T-cell (primary cell): ENCODE results near the gene BRF1. TPM values are rescaled to one million over a fixed set of nuclear protein-coding genes. Genes with fewer than 3 reads are reported as not detected.

Experiments used
- ATAC-seq, 4 experiments: fragments of 200-7000 bp in 3 of 4; fragments of 150-1000 bp in 1 of 4; cut with Tn5 transposase; replicated peaks in 1 of 4; 1 replicate in 3 of 4; 2 replicates in 1 of 4; pipeline ENCODE4 v1.10.0; 2021; ENCODE audit warnings: moderate library complexity in 3 of 4, mild to moderate bottlenecking in 2 of 4, moderate number of reproducible peaks in 1 of 4
- CTCF ChIA-PET, 2 donors: fragments of 300-600 bp; sonication (Branson Sonifier 250); formaldehyde crosslinking; loops; one replicate each; lab custom pipeline; 2022; ENCODE audit warnings: antibody characterized with exemption in 2 of 2; lab: Charles Lee
- POLR2A ChIA-PET, 2 donors: fragments of 300-600 bp; sonication (Branson Sonifier 250); formaldehyde crosslinking; loops; one replicate each; lab custom pipeline; 2022; ENCODE audit warnings: antibody characterized with exemption in 2 of 2; lab: Charles Lee
- DNase-seq, 35 experiments: peaks; one replicate each; pipeline versions ENCODE4 v3.0.0 to v3.0.0-alpha.2; 2013 to 2023
- H3K27ac ChIP-seq: one replicate; pipeline ENCODE4 v1.5.1; 2013; ENCODE audit warnings: low read length
- H3K27me3 ChIP-seq, 2 experiments: replicated peaks in 1 of 2; 1 replicate in 1 of 2; 2 replicates in 1 of 2; pipeline versions ENCODE4 v1.6.1 to v1.7.0; 2013; ENCODE audit warnings: low read length in 1 of 2, mixed read lengths in 1 of 2; ENCODE audit not compliant: control insufficient read depth in 2 of 2, insufficient read depth in 2 of 2; ENCODE audit errors: extremely low read depth in 1 of 2
- H3K36me3 ChIP-seq, 2 donors: 1 replicate in 1 of 2; 2 replicates in 1 of 2; pipeline versions ENCODE4 v1.6.1 to v1.7.0; 2013; ENCODE audit warnings: low read length in 1 of 2; ENCODE audit not compliant: control insufficient read depth in 2 of 2, insufficient read depth in 1 of 2; ENCODE audit errors: extremely low read depth in 1 of 2
- H3K4me1 ChIP-seq, 2 experiments: 1 replicate in 1 of 2; 2 replicates in 1 of 2; pipeline versions ENCODE4 v1.6.1 to v1.7.0; 2013; ENCODE audit warnings: low read length in 2 of 2, mixed read lengths in 1 of 2; ENCODE audit not compliant: insufficient read depth in 2 of 2, control insufficient read depth in 1 of 2; ENCODE audit errors: extremely low read depth in 1 of 2
- H3K4me3 ChIP-seq, 2 donors: 1 replicate in 1 of 2; 2 replicates in 1 of 2; pipeline versions ENCODE4 v1.5.1 to v1.7.0; 2013; ENCODE audit warnings: mild to moderate bottlenecking in 2 of 2, low read length in 1 of 2, moderate library complexity in 1 of 2; ENCODE audit not compliant: control insufficient read depth in 1 of 2; ENCODE audit errors: extremely low read depth in 1 of 2
- H3K9me3 ChIP-seq: 2 replicates; pipeline ENCODE4 v1.7.0; 2013
- H3K27ac Mint-ChIP-seq, 2 donors: one replicate each; pipeline ENCODE4 v1.8.0; 2020 to 2021; ENCODE audit warnings: mild to moderate bottlenecking in 2 of 2, mixed read lengths in 2 of 2
- H3K27me3 Mint-ChIP-seq, 2 donors: one replicate each; pipeline ENCODE4 v1.8.0; 2021 to 2022; ENCODE audit warnings: mixed read lengths in 2 of 2
- H3K36me3 Mint-ChIP-seq: one replicate; pipeline ENCODE4 v1.8.0; 2021; ENCODE audit warnings: mixed read lengths
- H3K4me1 Mint-ChIP-seq, 3 donors: one replicate each; pipeline ENCODE4 v1.8.0; 2020 to 2022; ENCODE audit warnings: mixed read lengths in 3 of 3, mild to moderate bottlenecking in 1 of 3
- H3K4me3 Mint-ChIP-seq, 3 donors: one replicate each; pipeline ENCODE4 v1.8.0; 2020 to 2022; ENCODE audit warnings: mild to moderate bottlenecking in 3 of 3, mixed read lengths in 3 of 3, moderate library complexity in 3 of 3
- H3K9me3 Mint-ChIP-seq, 3 donors: one replicate each; pipeline ENCODE4 v1.8.0; 2020 to 2022; ENCODE audit warnings: mixed read lengths in 3 of 3
- WGBS: methylation state at CpG from one replicate; pipeline ENCODE4 v1.1.5; 2013; ENCODE audit warnings: missing lambda C conversion rate; ENCODE audit not compliant: insufficient coverage; 5-methylcytosine and 5-hydroxymethylcytosine counted together
- total RNA-seq, 35 experiments: library from RNA in 6 of 35; stranded (reverse) in 6 of 35; fragments of 120-200 nt in 1 of 35; gene quantifications; one replicate each; pipeline versions ENCODE4 v1.2.1 to v1.2.4 and lab custom pipeline; 2013 to 2026

BRF1 gene
- total RNA-seq, 5 donors from 2014 or later (not counting 1 experiment from before 2014, with no cell fraction given): 57.7 to 70.5 (median 66.5) TPM

- no peak overlapping the region for H3K4me3 Mint-ChIP-seq
- POLR2A ChIA-PET: no interaction called here
- ATAC-seq (no peak), DNase-seq (no peak)
- H3K27ac Mint-ChIP-seq: no peak overlapping the region
- H3K4me1 Mint-ChIP-seq: peaks cover 30 to 38% (median 33%) of the 10 kb centered on the region in 3 donors
- no peaks in the 10 kb centered on the region for H3K9me3 Mint-ChIP-seq
- Histone ChIP-seq H3K4me1 (peaks cover 3 to 27% of the 10 kb centered on the region in 2 experiments), H3K36me3 (peaks cover 0 to 5% of the 10 kb centered on the region in 2 donors), H3K27me3 (peaks cover 0 to 3% of the 10 kb centered on the region in 2 experiments), H3K9me3 (no peaks in the 10 kb centered on the region), H3K4me3 (no peak overlapping the region), H3K27ac (no peak overlapping the region)
- CTCF ChIA-PET: no interaction called here
- 92% methylated on average over 27 of the region's 27 CpGs for WGBS
- H3K27me3 Mint-ChIP-seq: no peaks in the 10 kb centered on the region
- peaks cover 11% of the 10 kb centered on the region for H3K36me3 Mint-ChIP-seq
Observed at GRCh38 chr14:105325716-105326567, 25.1 kb upstream of the BRF1 start.

- DNase-seq (no peak), ATAC-seq (no peak)
- Mint-ChIP-seq H3K27ac (no peak overlapping the region), H3K9me3 (no peaks in the 10 kb centered on the region), H3K4me3 (no peak overlapping the region), H3K36me3 (peaks cover 11% of the 10 kb centered on the region), H3K4me1 (peaks cover 28 to 32% (median 30%) of the 10 kb centered on the region in 3 donors), H3K27me3 (no peaks in the 10 kb centered on the region)
- H3K4me1 ChIP-seq: peaks cover 1 to 21% of the 10 kb centered on the region in 2 experiments
- WGBS: 93% methylated on average over 9 of the region's 9 CpGs
- no peaks in the 10 kb centered on the region for H3K9me3 ChIP-seq
- H3K27me3 ChIP-seq: peaks cover 0 to 3% of the 10 kb centered on the region in 2 experiments
- peaks cover 0 to 5% of the 10 kb centered on the region in 2 donors for H3K36me3 ChIP-seq
- ChIA-PET POLR2A (no interaction called here), CTCF (no interaction called here)
- H3K4me3 ChIP-seq: no peak overlapping the region
- H3K27ac ChIP-seq: no peak overlapping the region
Observed at GRCh38 chr14:105325303-105325702, 24.5 kb upstream of the BRF1 start.

- Histone ChIP-seq H3K27me3 (peaks cover 0 to 3% of the 10 kb centered on the region in 2 experiments), H3K36me3 (peaks cover 0 to 5% of the 10 kb centered on the region in 2 donors), H3K27ac (no peak overlapping the region), H3K9me3 (no peaks in the 10 kb centered on the region), H3K4me1 (peaks cover 0 to 16% of the 10 kb centered on the region in 2 experiments), H3K4me3 (no peak overlapping the region)
- no peaks in the 10 kb centered on the region for H3K27me3 Mint-ChIP-seq
- peaks cover 11% of the 10 kb centered on the region for H3K36me3 Mint-ChIP-seq
- no peak for ATAC-seq
- no peaks in the 10 kb centered on the region for H3K9me3 Mint-ChIP-seq
- no peak for DNase-seq
- H3K27ac Mint-ChIP-seq: no peak overlapping the region
- peaks cover 25 to 30% (median 30%) of the 10 kb centered on the region in 3 donors for H3K4me1 Mint-ChIP-seq
- ChIA-PET POLR2A (no interaction called here), CTCF (no interaction called here)
- no peak overlapping the region for H3K4me3 Mint-ChIP-seq
- WGBS: 80% methylated on average over 9 of the region's 12 CpGs
Observed at GRCh38 chr14:105324871-105325270, 24.1 kb upstream of the BRF1 start.

GRCh38 chr14:105324080-105324778 lies 23.4 kb upstream of the BRF1 start:
- ATAC-seq: no peak
- POLR2A ChIA-PET: no interaction called here
- H3K27ac Mint-ChIP-seq: no peak overlapping the region
- Histone ChIP-seq H3K27ac (no peak overlapping the region), H3K9me3 (no peaks in the 10 kb centered on the region), H3K27me3 (peaks cover 0 to 3% of the 10 kb centered on the region in 2 experiments), H3K4me1 (peaks cover 0 to 12% of the 10 kb centered on the region in 2 experiments), H3K4me3 (no peak overlapping the region), H3K36me3 (peaks cover 0 to 5% of the 10 kb centered on the region in 2 donors)
- DNase-seq: no peak
- no peaks in the 10 kb centered on the region for H3K9me3 Mint-ChIP-seq
- H3K4me1 Mint-ChIP-seq: peaks cover 22 to 26% (median 24%) of the 10 kb centered on the region in 3 donors
- no peak overlapping the region for H3K4me3 Mint-ChIP-seq
- CTCF ChIA-PET: no interaction called here
- H3K36me3 Mint-ChIP-seq: peaks cover 11% of the 10 kb centered on the region
- WGBS: 95% methylated on average over 17 of the region's 30 CpGs
- no peaks in the 10 kb centered on the region for H3K27me3 Mint-ChIP-seq

GRCh38 chr14:105323663-105324062 lies 22.9 kb upstream of the BRF1 start:
- peaks cover 0 to 3% of the 10 kb centered on the region in 2 experiments for H3K27me3 ChIP-seq
- ATAC-seq: no peak
- H3K4me1 ChIP-seq: peaks cover 0 to 10% of the 10 kb centered on the region in 2 experiments
- ChIA-PET POLR2A (no interaction called here), CTCF (no interaction called here)
- Mint-ChIP-seq H3K36me3 (peaks cover 11% of the 10 kb centered on the region), H3K4me3 (no peak overlapping the region), H3K4me1 (peaks cover 16 to 20% (median 18%) of the 10 kb centered on the region in 3 donors), H3K27me3 (no peaks in the 10 kb centered on the region), H3K9me3 (no peaks in the 10 kb centered on the region), H3K27ac (no peak overlapping the region)
- no peak overlapping the region for H3K4me3 ChIP-seq
- no peak overlapping the region for H3K27ac ChIP-seq
- peaks cover 0 to 5% of the 10 kb centered on the region in 2 donors for H3K36me3 ChIP-seq
- no peak for DNase-seq
- WGBS: 92% methylated on average over 12 of the region's 13 CpGs
- no peaks in the 10 kb centered on the region for H3K9me3 ChIP-seq

- Histone ChIP-seq H3K4me1 (peaks cover 0 to 5% of the 10 kb centered on the region in 2 experiments), H3K9me3 (no peaks in the 10 kb centered on the region), H3K27me3 (peaks cover 0 to 3% of the 10 kb centered on the region in 2 experiments), H3K4me3 (no peak overlapping the region), H3K36me3 (peaks cover 0 to 5% of the 10 kb centered on the region in 2 donors), H3K27ac (no peak overlapping the region)
- DNase-seq: no peak
- Mint-ChIP-seq H3K4me3 (no peak overlapping the region), H3K9me3 (no peaks in the 10 kb centered on the region), H3K4me1 (peaks cover 13 to 15% (median 15%) of the 10 kb centered on the region in 3 donors), H3K27ac (no peak overlapping the region), H3K36me3 (peaks cover 11% of the 10 kb centered on the region), H3K27me3 (no peaks in the 10 kb centered on the region)
- no peak for ATAC-seq
- ChIA-PET POLR2A (no interaction called here), CTCF (no interaction called here)
- WGBS: 90% methylated on average over 16 of the region's 27 CpGs
Observed at GRCh38 chr14:105322791-105323556, 22.2 kb upstream of the BRF1 start.
